GM21367 (cell line): ENCODE data around the gene ERN1.
"Not testable (repeated sequence)": the region's sequence is repeated elsewhere in the genome, so short reads cannot be mapped to it uniquely, and the experiment has no call there.

Experiments used
- ATAC-seq: cut with Tn5 transposase; IDR thresholded peaks from one replicate; pipeline ENCODE4 v1.9.1; 2021; ENCODE audit not compliant: unreplicated experiment

ERN1 gene

DNA sequence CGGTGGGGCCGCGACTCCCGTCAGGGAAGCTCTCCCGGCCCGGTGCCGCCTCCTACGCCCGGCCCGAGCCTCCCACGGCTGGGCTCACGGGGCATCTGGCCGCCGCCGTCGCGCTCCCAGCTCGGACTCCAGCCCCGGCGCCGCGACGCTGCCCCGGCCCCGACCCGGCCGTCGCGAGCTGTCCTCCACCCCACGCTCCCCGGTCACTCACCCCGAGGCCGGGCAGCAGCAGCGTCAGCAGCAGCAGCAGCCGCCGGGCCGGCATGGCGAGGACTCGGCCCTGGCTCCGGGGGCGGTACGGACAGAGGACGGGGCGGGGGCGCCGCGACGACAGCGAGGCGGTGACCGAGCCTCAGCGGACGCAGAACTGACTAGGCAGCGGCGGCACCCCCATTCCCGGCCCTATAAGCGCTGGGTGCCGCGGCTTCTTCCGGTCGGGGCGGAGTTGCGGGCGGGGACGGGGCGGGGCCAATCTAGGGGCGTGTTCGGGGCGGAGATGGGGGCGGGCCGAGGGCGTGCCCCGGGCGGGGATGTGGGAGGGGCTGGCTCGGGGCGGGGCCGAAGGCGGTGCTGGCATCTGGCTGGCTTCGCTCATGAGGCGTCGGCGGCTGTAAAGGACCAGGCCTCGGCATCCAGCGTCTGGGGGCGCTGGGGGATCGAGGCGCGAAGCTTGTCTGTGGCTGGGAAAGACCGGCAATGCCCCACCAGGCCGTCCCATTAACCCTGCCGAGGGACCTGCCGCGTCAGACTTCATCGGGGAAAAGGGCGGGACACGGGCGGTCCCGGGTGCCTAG lies at the start of gene ERN1:
Gene ERN1, minus strand, starts transcription at position 380 of the 794 bp plus-strand sequence. Its CDS starts 115 bp downstream, at position 265.
- ATAC-seq, result peak; percentile 66

DNA sequence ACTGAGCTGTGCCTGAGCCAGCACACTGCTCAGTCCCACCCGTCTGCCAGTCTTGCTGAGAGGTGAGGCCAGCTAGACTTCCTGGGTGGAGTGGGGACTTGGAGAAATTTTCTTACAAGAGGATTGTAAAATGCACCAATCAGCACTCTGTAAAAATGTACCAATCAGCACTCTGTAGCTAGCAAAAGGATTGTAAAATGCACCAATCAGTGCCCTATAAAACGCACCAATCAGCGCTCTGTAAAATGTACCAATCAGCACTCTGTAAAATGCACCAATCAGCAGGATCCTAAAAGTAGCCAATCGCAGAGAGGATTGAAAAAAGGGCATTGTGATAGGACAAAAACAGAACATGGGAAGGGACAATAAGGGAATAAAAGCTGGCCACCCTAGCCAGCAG lies 49.1 kb upstream of the ERN1 start:
- ATAC-seq, result not testable (repeated sequence)

GRCh38 chr17:64178011-64178825 lies 48.3 kb upstream of the ERN1 start:
- no peak for ATAC-seq

GRCh38 chr17:64177311-64178010 lies 47.5 kb upstream of the ERN1 start:
- ATAC-seq, result no peak

- ATAC-seq, result no peak
Observed at GRCh38 chr17:64176556-64176955, 46.6 kb upstream of the ERN1 start.

DNA sequence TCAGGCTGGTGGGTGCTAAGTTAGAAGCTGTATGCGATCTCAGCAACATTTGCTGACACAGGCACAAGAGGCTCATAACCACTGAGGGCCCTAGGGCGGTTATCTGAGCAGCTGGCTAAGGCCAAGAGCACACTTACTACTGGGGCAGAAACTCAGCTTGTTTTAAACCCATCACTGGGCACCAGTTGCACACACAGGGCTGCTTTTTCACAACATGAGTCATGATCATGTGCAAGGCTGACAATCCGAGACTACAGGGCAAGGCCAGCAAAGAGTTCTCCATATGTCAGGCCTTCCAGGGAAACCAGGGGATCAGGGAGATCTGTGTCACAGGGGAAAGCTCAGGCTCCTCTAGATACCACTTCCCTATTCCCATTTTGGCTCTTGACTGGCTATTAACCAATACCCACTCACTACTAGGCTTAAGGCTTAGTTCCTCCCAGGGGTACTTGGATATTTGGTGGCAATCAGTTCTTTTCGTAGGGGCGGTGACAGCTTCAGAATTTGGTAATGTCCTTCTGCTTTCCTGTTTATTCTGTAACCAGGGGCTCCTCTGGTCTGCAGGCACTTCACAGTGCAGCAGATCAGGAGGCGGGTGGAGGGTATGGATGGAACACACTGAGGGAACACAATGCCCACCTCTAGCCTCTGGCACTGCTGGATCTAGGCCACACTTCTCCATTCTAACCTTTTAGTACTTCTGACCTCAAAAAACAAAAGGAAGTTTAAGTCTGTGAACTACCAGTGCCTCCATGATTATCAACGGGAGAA lies 44.9 kb upstream of the ERN1 start:
- ATAC-seq, result no peak

- ATAC-seq, result no peak
Observed at GRCh38 chr17:64173646-64174045, 43.7 kb upstream of the ERN1 start.

DNA sequence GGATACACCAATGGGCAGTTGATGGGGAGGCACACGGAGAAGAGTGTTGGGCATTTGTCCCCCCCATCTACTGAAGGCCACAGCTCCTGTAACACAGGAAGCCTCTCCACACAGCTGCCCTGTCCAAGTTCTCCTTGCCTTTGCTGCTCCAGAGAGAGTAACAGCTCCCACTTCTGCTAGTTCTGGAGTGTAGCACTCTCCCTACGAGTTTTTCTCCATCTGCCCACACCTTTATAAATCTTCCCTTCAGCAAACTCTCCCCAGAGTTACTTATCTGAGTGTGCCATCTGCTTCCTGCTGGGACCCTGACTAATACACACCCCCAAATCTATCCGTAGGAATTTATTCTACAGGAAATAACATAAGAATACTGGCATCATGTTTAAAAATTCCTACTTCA lies 42.6 kb upstream of the ERN1 start:
- ATAC-seq, result no peak

GRCh38 chr17:64171041-64171440 lies 41.1 kb upstream of the ERN1 start:
- ATAC-seq, result no peak

DNA sequence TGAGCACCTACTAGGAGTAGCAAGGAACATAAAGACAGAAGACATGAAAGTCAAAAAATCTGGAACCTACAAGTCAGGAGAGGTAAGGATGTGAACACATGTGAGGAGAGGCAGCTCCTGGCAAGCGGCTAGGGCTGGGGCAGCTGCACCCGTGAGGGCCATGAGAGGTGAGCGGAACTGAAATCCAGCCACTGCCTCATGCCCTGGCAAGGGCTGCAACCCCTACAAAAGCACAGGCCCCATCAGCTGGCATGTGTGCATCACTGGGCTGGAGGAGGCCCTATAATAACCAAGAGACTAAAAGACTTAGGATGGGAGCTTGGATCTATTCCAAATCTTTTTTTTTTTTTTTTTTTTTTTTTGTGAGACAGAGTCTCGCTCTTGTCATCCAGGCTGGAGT lies 40.3 kb upstream of the ERN1 start:
- ATAC-seq, result no peak

GRCh38 chr17:64167666-64168065 lies 37.7 kb upstream of the ERN1 start:
- not testable (repeated sequence) for ATAC-seq

DNA sequence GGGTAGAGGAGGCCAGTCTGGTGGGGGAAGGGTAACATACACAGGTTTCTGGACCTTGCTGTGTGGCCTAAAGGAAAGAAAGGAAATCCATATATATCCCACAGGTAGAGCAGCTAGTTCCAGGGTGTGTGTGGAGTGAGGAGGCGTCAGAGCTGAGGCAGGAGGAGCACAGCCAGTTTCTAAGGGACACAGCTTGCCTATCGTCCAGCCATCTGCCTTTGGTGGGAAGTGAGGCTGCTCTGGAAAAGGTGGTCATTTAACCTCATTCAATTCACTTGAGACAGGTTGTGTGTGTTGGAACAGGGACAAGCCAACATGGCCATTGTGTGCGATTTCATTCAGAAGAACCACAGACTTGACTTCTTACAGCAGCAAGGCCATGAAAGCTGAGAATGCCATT lies 36.9 kb upstream of the ERN1 start:
- no peak for ATAC-seq

DNA sequence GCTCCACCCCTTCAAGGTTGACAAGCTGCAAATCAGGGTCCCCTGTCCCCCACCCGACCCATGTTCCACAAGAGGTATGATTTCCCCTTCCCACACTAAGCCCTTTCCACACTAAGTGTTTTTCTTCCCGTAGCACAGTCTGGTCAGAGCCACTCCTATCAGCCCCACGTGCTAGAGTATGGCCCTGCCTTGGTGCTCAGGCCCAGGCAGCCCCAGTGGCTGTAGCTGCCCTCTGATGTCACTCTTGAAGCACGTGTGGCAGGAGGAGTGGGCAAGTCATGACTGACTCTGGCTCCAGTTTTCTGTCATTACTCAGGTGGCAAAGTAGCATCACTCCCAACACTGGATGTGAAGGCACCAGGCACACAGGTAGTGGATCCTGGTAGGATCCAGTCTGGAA lies 35.4 kb upstream of the ERN1 start:
- ATAC-seq, result no peak

GRCh38 chr17:64164596-64165285 lies 34.8 kb upstream of the ERN1 start:
- ATAC-seq, result no peak

DNA sequence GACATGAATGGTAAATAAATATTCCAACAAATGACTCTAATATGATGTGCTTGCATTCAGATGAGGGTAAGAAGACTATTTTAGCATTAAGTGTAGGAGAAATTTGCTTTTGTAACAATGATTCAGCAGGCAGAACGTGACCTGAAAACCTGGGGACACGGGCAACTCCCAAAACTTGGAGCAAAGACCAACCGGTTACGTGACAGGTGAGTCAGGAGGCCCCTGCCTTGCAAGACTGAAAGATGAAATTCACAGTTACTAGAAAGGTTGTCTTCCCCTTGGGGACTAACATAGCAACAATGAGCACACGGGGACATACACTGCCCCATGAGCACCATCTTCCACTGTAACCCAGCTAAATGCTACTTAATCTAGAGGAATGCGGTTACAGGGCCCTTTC lies 33.5 kb upstream of the ERN1 start:
- ATAC-seq, result no peak

DNA sequence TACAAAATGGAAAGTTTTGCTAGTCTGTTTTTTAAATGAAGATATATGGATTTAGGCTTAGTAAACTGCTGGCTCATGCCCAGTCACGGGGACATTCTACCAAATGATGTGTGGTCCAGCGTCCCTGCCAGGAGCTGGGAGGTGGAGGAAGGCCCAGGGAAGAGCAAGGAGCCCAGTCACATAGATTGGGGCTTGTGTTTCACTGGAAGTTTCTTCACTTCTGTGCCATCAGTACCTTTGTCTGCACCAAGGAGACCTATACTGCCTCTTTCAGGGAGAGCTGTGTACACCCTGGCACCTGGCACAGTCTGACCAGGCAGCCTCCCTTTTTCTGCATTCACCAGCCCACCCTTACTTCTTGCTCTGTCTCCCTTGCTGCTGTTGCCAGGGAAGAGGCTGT lies 32.6 kb upstream of the ERN1 start:
- ATAC-seq, result no peak

- no peak for ATAC-seq
Observed at GRCh38 chr17:64161380-64162176, 31.6 kb upstream of the ERN1 start.

- ATAC-seq, result no peak
Observed at GRCh38 chr17:64160378-64160777, 30.4 kb upstream of the ERN1 start.

GRCh38 chr17:64158831-64159590 lies 29.1 kb upstream of the ERN1 start:
- no peak for ATAC-seq
